HCT116 (cell line): ENCODE measurements around the gene IL1B. TPM values are rescaled to one million over a fixed set of nuclear protein-coding genes. Genes with fewer than 3 reads are reported as not detected.

Source experiments
- ATAC-seq: fragments of 200-7000 bp; cut with Tn5 transposase; 2 replicates; pipeline ENCODE4 v1.9.1; 2020; ENCODE audit warnings: mild to moderate bottlenecking, moderate library complexity
- BruUV-seq: library from RNA; stranded (reverse); fragments of 400-500 nt; replicated peaks from 2 replicates; lab custom pipeline; 2021; lab: Mats Ljungman, UMichigan
- CTCF ChIA-PET: fragments of 300-600 bp; sonication (Branson Sonifier 250); formaldehyde crosslinking; loops from one replicate; lab custom pipeline; 2021; ENCODE audit warnings: antibody characterized with exemption; lab: Charles Lee
- POLR2A ChIA-PET: fragments of 300-600, 350-600 bp; sonication (Branson Sonifier 250); formaldehyde crosslinking; loops from one replicate; lab custom pipeline; 2021; ENCODE audit warnings: antibody characterized with exemption; lab: Charles Lee
- RAD21 ChIA-PET, 2 experiments: fragments of 300-600 bp; sonication (Branson Sonifier 250); formaldehyde crosslinking; loops; one replicate each; lab custom pipeline; 2023; ENCODE audit warnings: low total read pairs in 2 of 2; ENCODE audit not compliant: uncharacterized antibody in 2 of 2, unreplicated experiment in 2 of 2, low non-redundant PET in 1 of 2; lab: Charles Lee
- DNase-seq: peaks from one replicate; pipeline ENCODE4 v3.0.0-alpha.2; 2010; ENCODE audit warnings: low read depth, low spot score
- H2AFZ ChIP-seq: fragments of 200-600 bp; shearing (Covaris generic), sonication (generic); 2 replicates; pipeline ENCODE4 v1.6.1; 2017; ENCODE audit warnings: low read depth, mixed run types, mixed read lengths, antibody characterized with exemption, low read length; ENCODE audit not compliant: poor library complexity, severe bottlenecking
- H3K27ac ChIP-seq: 2 replicates; pipeline ENCODE4 v1.5.1; 2012; ENCODE audit warnings: low read depth, low read length
- H3K27me3 ChIP-seq: fragments of 200-600 bp; sonication (generic); 2 replicates; pipeline ENCODE4 v1.6.1; 2016; ENCODE audit warnings: mixed run types, low read length, mixed read lengths; ENCODE audit not compliant: insufficient read depth
- H3K36me3 ChIP-seq, 2 experiments: fragments of 200-500 bp in 1 of 2; fragments of 200-600 bp in 1 of 2; sonication (Bioruptor generic) in 1 of 2; sonication (generic) in 1 of 2; 2 replicates each; pipeline versions ENCODE4 v1.5.1 to v1.6.1; 2014 to 2016; ENCODE audit warnings: low read length in 2 of 2, inconsistent platforms in 1 of 2, mixed read lengths in 1 of 2, mixed run types in 1 of 2; ENCODE audit not compliant: insufficient read depth in 2 of 2, control insufficient read depth in 1 of 2
- H3K4me1 ChIP-seq, 2 experiments: fragments of 200-600 bp in 1 of 2; sonication (generic) in 1 of 2; 2 replicates each; pipeline versions ENCODE4 v1.5.1 to v1.6.1; 2012 to 2017; ENCODE audit warnings: low read length in 2 of 2, inconsistent platforms in 1 of 2, mild to moderate bottlenecking in 1 of 2, mixed read lengths in 1 of 2, mixed run types in 1 of 2, moderate library complexity in 1 of 2; ENCODE audit not compliant: insufficient read depth in 2 of 2, control insufficient read depth in 1 of 2
- H3K4me2 ChIP-seq: fragments of 200-600 bp; sonication (generic); 2 replicates; pipeline ENCODE4 v1.6.1; 2017; ENCODE audit warnings: mixed run types, low read length, mixed read lengths
- H3K4me3 ChIP-seq, 2 experiments: fragments of 200-600 bp in 1 of 2; sonication (generic) in 1 of 2; replicated peaks in 1 of 2; 2 replicates each; pipeline ENCODE4 v1.5.1; 2011 to 2016; ENCODE audit warnings: low read length in 2 of 2, control low read depth in 1 of 2, low read depth in 1 of 2, mild to moderate bottlenecking in 1 of 2, mixed read lengths in 1 of 2, mixed run types in 1 of 2
- H3K79me2 ChIP-seq: fragments of 200-600 bp; sonication (generic); 2 replicates; pipeline ENCODE4 v1.6.1; 2017; ENCODE audit warnings: mild to moderate bottlenecking, mixed run types, low read length, moderate library complexity, mixed read lengths; ENCODE audit not compliant: insufficient read depth
- H3K9ac ChIP-seq: fragments of 200-600 bp; sonication (generic); 2 replicates; pipeline ENCODE4 v1.6.1; 2016; ENCODE audit warnings: low read length, mixed read lengths
- H3K9me2 ChIP-seq: fragments of 200-600 bp; sonication (generic), shearing (Covaris generic); 2 replicates; pipeline ENCODE4 v1.6.1; 2017; ENCODE audit warnings: mixed run types, mild to moderate bottlenecking, moderate library complexity; ENCODE audit not compliant: insufficient read depth
- H3K9me3 ChIP-seq, 2 experiments: fragments of 200-500 bp in 1 of 2; fragments of 200-600 bp in 1 of 2; sonication (Bioruptor generic) in 1 of 2; sonication (generic) in 1 of 2; 2 replicates each; pipeline ENCODE4 v1.6.1; 2014 to 2017; ENCODE audit warnings: low read length in 2 of 2, mixed read lengths in 2 of 2, inconsistent platforms in 1 of 2, low read depth in 1 of 2, mild to moderate bottlenecking in 1 of 2, mixed run types in 1 of 2, moderate library complexity in 1 of 2; ENCODE audit not compliant: control insufficient read depth in 1 of 2, insufficient read depth in 1 of 2
- H4K20me1 ChIP-seq: fragments of 200-600 bp; sonication (generic), shearing (Covaris generic); 2 replicates; pipeline ENCODE4 v1.6.1; 2017; ENCODE audit warnings: mixed run types, mild to moderate bottlenecking, moderate library complexity; ENCODE audit not compliant: insufficient read depth
- ATF3 ChIP-seq: IDR thresholded peaks from 2 replicates; pipeline ENCODE4 v1.6.1; 2012
- CBX3 ChIP-seq: IDR thresholded peaks from 2 replicates; pipeline ENCODE4 v1.6.1; 2012; ENCODE audit warnings: low read depth
- CTCF ChIP-seq, 3 experiments: fragments of 200-600 bp in 1 of 3; sonication (generic) in 1 of 3; IDR thresholded peaks in 2 of 3; conservative IDR thresholded peaks in 1 of 3; 2 replicates each; pipeline ENCODE4 v1.5.1; 2012 to 2017; ENCODE audit warnings: low read depth in 2 of 3, low read length in 2 of 3, antibody characterized with exemption in 1 of 3, borderline replicate concordance in 1 of 3, control low read depth in 1 of 3, mild to moderate bottlenecking in 1 of 3, mixed read lengths in 1 of 3, mixed run types in 1 of 3, moderate library complexity in 1 of 3; ENCODE audit not compliant: insufficient read depth in 1 of 3
- EGR1 ChIP-seq: IDR thresholded peaks from 2 replicates; pipeline ENCODE4 v1.6.1; 2012; ENCODE audit warnings: low read depth
- MAX ChIP-seq: IDR thresholded peaks from 2 replicates; pipeline ENCODE4 v1.6.1; 2012
- RAD21 ChIP-seq: IDR thresholded peaks from 2 replicates; pipeline ENCODE4 v1.6.1; 2012; ENCODE audit warnings: low read depth, mild to moderate bottlenecking
- TCF7L2 ChIP-seq: IDR thresholded peaks from 2 replicates; pipeline ENCODE4 v1.7.0; 2011; ENCODE audit warnings: borderline replicate concordance, inconsistent platforms; ENCODE audit not compliant: insufficient read depth, insufficient read length; ENCODE audit errors: extremely low read depth
- intact Hi-C: fragments of 100-400 bp; cut with micrococcal nuclease; formaldehyde crosslinking; loops from 2 replicates; pipeline ENCODE4 v1.10.0; 2022
- total RNA-seq: library from RNA; stranded (reverse); gene quantifications from one replicate; pipeline ENCODE4 v1.2.1, GENCODE V29; 2021; ENCODE audit not compliant: unreplicated experiment

The IL1B gene
- total RNA-seq, 1 experiment from 2014 or later, result not detected

- H3K9me2 ChIP-seq, result no peaks in the 10 kb centered on the region
- H3K27me3 ChIP-seq, result peaks cover 16% of the 10 kb centered on the region
- ATAC-seq, result no peak
- H3K36me3 ChIP-seq, result no peaks in the 10 kb centered on the region
- intact Hi-C loops, result no loop called here
- peaks cover 12% of the 10 kb centered on the region in 2 experiments for H3K4me1 ChIP-seq
- no peak for DNase-seq
- ChIA-PET RAD21 (no interaction called here), CTCF (interaction anchor here (1.5 kb wide), 1 partner anchor 49 kb away, joined by 3 read pairs; no protein-coding TSS in a partner anchor), POLR2A (no interaction called here)
- H2AFZ ChIP-seq, result no peak overlapping the region
- TF ChIP-seq TCF7L2 (no peak), EGR1 (no peak), ATF3 (no peak), CTCF (IDR thresholded peaks at IDR 0.05 in 2 of 3, conservative IDR thresholded peaks at IDR 0.05 in 1 of 3; ENCODE audit: borderline replicate concordance in 1 of 3, insufficient read depth in 1 of 3, low read depth in 2 of 3, low read length in 2 of 3) (no peak), CBX3 (no peak), RAD21 (no peak), MAX (no peak)
- H3K4me3 ChIP-seq, result no peak overlapping the region
- H4K20me1 ChIP-seq, result no peaks in the 10 kb centered on the region
- no TSS peak for BruUV-seq
- H3K79me2 ChIP-seq, result no peaks in the 10 kb centered on the region
- H3K27ac ChIP-seq, result no peak overlapping the region
- no peak overlapping the region for H3K4me2 ChIP-seq
- no peak overlapping the region for H3K9ac ChIP-seq
- H3K9me3 ChIP-seq, result no peaks in the 10 kb centered on the region
Observed at GRCh38 chr2:112836163-112836560, 417 bp downstream of the IL1B start.
